GM12873 (cell line): ENCODE measurements around the gene SND1.

Experiments used
- CTCF ChIP-seq: IDR thresholded peaks from 2 replicates; pipeline ENCODE4 v1.5.1; 2012; ENCODE audit warnings: low read depth, mild to moderate bottlenecking, moderate library complexity, low read length, control low read depth; ENCODE audit not compliant: insufficient read depth; ENCODE audit errors: missing control alignments

The SND1 gene

GRCh38 chr7:128024151-128024550, 372.2 kb downstream of the SND1 start:
- no peak for TF ChIP-seq CTCF

DNA sequence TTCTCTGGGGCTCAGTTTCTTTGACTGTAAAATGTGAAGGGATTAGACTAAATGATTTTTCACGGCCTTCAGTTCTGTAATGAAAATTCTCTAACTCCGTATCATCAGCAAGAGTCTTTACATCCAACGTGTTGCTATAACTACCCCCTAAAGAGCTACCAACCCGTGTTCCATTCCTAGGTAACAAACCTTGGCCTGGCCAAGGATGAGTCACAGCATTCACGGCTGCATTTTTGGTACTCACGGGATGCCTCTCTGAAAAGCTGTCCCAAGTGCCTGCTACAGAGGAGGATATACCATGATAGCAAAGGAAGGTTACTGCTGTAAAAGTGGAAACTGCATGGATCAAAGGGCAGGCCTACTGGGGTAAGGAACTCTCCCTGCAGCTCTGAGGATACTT, 373.4 kb downstream of the SND1 start:
- no peak for TF ChIP-seq CTCF

- no peak for TF ChIP-seq CTCF
Observed at GRCh38 chr7:128025819-128026218, 373.8 kb downstream of the SND1 start.

DNA sequence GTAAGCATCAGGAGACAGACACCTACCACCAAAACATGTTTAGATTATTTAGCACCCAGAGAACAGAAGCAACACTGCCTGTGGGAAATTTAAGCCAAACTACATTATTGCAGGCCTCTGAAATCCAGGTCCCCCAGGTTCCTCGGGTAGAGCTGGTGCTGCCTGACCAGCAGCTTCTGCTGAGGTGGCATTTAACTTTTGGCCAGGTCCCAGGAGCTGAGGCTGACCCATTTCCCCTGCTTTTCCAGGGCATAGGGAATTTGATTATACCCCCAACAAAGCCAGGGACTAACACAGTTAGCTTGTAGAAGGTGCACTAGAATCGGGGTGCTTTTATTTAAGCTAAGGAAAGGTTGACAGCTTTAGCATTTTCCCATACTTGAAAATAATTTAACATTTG, 374.6 kb downstream of the SND1 start:
- TF ChIP-seq CTCF, result no peak

DNA sequence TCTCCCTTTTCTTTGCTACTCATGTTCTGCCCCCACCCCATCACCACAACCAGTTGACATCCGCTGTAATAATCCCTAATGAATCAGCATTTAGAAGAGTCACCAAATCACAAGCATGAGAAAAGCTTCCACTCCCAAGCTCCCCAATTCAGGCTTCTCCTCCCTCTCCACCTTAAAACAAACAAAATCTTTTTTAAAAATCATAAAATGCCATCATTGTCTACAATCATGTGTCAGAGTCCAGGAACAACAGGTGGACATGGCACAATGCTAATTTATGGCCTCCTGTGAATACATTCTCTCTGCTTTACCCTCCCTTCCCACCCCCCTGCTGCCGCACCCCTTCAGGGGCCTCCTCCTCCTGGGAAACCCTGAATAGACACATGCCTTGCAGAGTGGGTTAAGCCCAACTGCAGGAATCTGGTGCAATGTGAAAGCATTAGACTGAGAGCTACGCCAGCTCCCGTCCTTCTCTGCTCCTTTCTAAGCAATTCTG, 375.5 kb downstream of the SND1 start:
- TF ChIP-seq CTCF, result no peak

DNA sequence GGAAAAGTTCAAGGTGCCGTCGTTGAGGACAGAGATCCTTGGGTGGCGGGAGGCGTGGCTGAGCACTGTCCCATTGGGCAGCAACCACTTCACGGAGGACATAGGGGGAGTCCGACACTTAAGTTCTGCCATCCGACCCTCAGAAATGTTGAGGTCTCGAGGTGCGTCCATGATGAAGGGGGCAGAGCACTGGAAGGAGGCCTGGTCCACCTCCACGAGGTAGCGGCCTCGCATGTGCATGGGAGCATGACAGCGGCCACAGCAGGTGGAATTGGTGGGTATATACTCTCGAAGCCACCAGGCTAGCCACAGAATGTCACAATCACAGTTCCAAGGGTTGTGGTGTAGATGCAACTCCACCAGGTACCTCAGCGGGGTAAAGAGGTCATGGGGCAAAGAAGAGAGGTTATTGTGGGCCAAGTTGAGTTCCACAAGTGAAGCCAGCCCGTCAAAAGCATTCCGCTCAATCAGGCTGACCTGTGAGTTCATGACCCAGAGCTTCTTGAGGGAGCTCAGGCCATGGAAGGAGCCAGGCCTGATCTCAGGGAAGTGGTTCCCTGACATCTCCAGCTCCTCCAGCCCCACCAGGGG, 377.5 kb downstream of the SND1 start:
- no peak for TF ChIP-seq CTCF

DNA sequence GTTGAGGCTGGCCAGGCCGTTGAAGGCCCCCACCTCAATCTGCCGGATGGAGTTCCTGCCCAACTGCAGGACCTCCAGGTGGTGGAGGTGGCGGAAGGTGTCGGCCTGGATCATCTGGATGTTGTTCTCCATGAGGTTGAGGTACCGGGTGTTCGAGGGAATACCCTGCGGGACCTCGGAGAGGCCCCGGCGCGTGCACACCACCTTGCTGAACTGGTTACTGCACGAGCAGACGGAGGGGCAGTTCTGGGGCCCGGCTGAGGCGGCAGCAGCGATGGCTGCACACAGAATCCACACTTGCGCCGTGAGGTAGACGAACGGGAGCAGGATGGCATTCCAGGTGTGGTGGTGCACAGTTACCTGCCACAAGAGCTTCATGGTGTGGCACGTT, 378.3 kb downstream of the SND1 start:
- TF ChIP-seq CTCF, result no peak
